Liver (tissue), 9 donors: ENCODE measurements around the gene SPDYC. TPM values are rescaled to one million over a fixed set of nuclear protein-coding genes. Genes with fewer than 3 reads are reported as not detected.

Experiments
- DNase-seq: peaks from one replicate; pipeline ENCODE4 v3.0.0-alpha.2; 2017; ENCODE audit warnings: low spot score
- H3K27ac ChIP-seq, 2 donors: one replicate each; pipeline ENCODE4 v1.7.0; 2013; ENCODE audit warnings: inconsistent platforms in 2 of 2, low read length in 2 of 2, control low read depth in 1 of 2, low read depth in 1 of 2, mild to moderate bottlenecking in 1 of 2
- H3K27me3 ChIP-seq, 4 donors: one replicate each; pipeline versions ENCODE4 v1.6.1 to v1.7.0; 2013; ENCODE audit warnings: low read length in 3 of 4, inconsistent platforms in 1 of 4, mild to moderate bottlenecking in 1 of 4, moderate library complexity in 1 of 4; ENCODE audit not compliant: control insufficient read depth in 4 of 4, insufficient read depth in 4 of 4
- H3K36me3 ChIP-seq, 4 donors: one replicate each; pipeline versions ENCODE4 v1.6.1 to v1.7.0; 2013; ENCODE audit warnings: low read length in 3 of 4, mild to moderate bottlenecking in 3 of 4, low read depth in 1 of 4, moderate library complexity in 1 of 4; ENCODE audit not compliant: control insufficient read depth in 4 of 4, insufficient read depth in 3 of 4
- H3K4me1 ChIP-seq, 4 donors: one replicate each; pipeline versions ENCODE4 v1.6.1 to v1.7.0; 2013; ENCODE audit warnings: low read length in 3 of 4, mild to moderate bottlenecking in 3 of 4, moderate library complexity in 1 of 4; ENCODE audit not compliant: control insufficient read depth in 4 of 4, insufficient read depth in 4 of 4
- H3K4me3 ChIP-seq, 3 donors: one replicate each; pipeline versions ENCODE4 v1.6.1 to v1.7.0; 2013; ENCODE audit warnings: low read length in 3 of 3, control low read depth in 1 of 3, low read depth in 1 of 3, mild to moderate bottlenecking in 1 of 3
- H3K9ac ChIP-seq, 2 donors: one replicate each; pipeline ENCODE4 v1.7.0; 2013; ENCODE audit warnings: low read length in 2 of 2, mild to moderate bottlenecking in 2 of 2, moderate library complexity in 2 of 2, control low read depth in 1 of 2, low read depth in 1 of 2
- H3K9me3 ChIP-seq, 4 donors: one replicate each; pipeline versions ENCODE4 v1.6.1 to v1.7.0; 2013; ENCODE audit warnings: low read length in 3 of 4; ENCODE audit not compliant: control insufficient read depth in 4 of 4
- EGR1 ChIP-seq, 2 donors: IDR thresholded peaks; 2 replicates each; pipeline ENCODE4 v1.6.1; 2016 to 2018; ENCODE audit warnings: antibody characterized with exemption in 2 of 2, low read depth in 2 of 2
- FOXA1 ChIP-seq: IDR thresholded peaks from 2 replicates; pipeline ENCODE4 v1.6.1; 2016; ENCODE audit warnings: antibody characterized with exemption
- FOXA2 ChIP-seq: IDR thresholded peaks from 2 replicates; pipeline ENCODE4 v1.6.1; 2016; ENCODE audit warnings: antibody characterized with exemption
- GABPA ChIP-seq, 2 donors: IDR thresholded peaks in 1 of 2; conservative IDR thresholded peaks in 1 of 2; 2 replicates each; pipeline ENCODE4 v1.6.1; 2016; ENCODE audit warnings: antibody characterized with exemption in 2 of 2, mild to moderate bottlenecking in 1 of 2, moderate library complexity in 1 of 2
- HNF4A ChIP-seq, 2 donors: conservative IDR thresholded peaks; 2 replicates each; pipeline ENCODE4 v1.6.1; 2016; ENCODE audit warnings: antibody characterized with exemption in 2 of 2, mild to moderate bottlenecking in 2 of 2
- HNF4G ChIP-seq: IDR thresholded peaks from 2 replicates; pipeline ENCODE4 v1.6.1; 2016; ENCODE audit warnings: antibody characterized with exemption
- JUND ChIP-seq, 2 donors: IDR thresholded peaks; 2 replicates each; pipeline ENCODE4 v1.6.1; 2016; ENCODE audit warnings: antibody characterized with exemption in 2 of 2
- NR2F2 ChIP-seq: IDR thresholded peaks from 2 replicates; pipeline ENCODE4 v1.6.1; 2016; ENCODE audit warnings: antibody characterized with exemption
- RAD21 ChIP-seq, 2 donors: IDR thresholded peaks; 2 replicates each; pipeline ENCODE4 v1.6.1; 2016; ENCODE audit warnings: antibody characterized with exemption in 2 of 2, mild to moderate bottlenecking in 2 of 2
- RXRA ChIP-seq, 2 donors: IDR thresholded peaks; 2 replicates each; pipeline ENCODE4 v1.6.1; 2017 to 2018; ENCODE audit warnings: antibody characterized with exemption in 2 of 2, mild to moderate bottlenecking in 1 of 2
- SP1 ChIP-seq: IDR thresholded peaks from 2 replicates; pipeline ENCODE4 v1.6.1; 2018; ENCODE audit warnings: antibody characterized with exemption, mild to moderate bottlenecking
- TAF1 ChIP-seq: conservative IDR thresholded peaks from 2 replicates; pipeline ENCODE4 v1.6.1; 2016; ENCODE audit warnings: antibody characterized with exemption, mild to moderate bottlenecking
- YY1 ChIP-seq: IDR thresholded peaks from 2 replicates; pipeline ENCODE4 v1.6.1; 2016; ENCODE audit warnings: antibody characterized with exemption, mild to moderate bottlenecking
- WGBS: extraction: QIAGEN DNeasy Blood & Tissue Kit; methylation state at CpG from one replicate; pipeline ENCODE4 v1.1.7; 2013; 5-methylcytosine and 5-hydroxymethylcytosine counted together
- polyA plus RNA-seq, 2 donors: library from polyadenylated mRNA; stranded (reverse) in 1 of 2; unstranded in 1 of 2; fragments of 200-250 nt in 1 of 2; fragments of >200 nt in 1 of 2; fragmentation: Nextera tagmentation in 1 of 2; extraction: Ambion mirVana in 1 of 2; gene quantifications; one replicate each; pipeline versions ENCODE4 v1.2.1 to v1.2.3, GENCODE V29; 2013 to 2015
- total RNA-seq, 2 donors: library from RNA; depleted of rRNA; stranded (reverse); fragments of >200 nt; gene quantifications; one replicate each; pipeline ENCODE4 v1.2.3, GENCODE V29; 2014
- TF ChIP-seq, protein P1 (sequence below): IDR thresholded peaks from 2 replicates; pipeline ENCODE4 v1.6.1; 2016; ENCODE audit warnings: antibody characterized with exemption
- TF ChIP-seq, protein P2 (sequence below): IDR thresholded peaks from 2 replicates; pipeline ENCODE4 v1.6.1; 2016; ENCODE audit warnings: antibody characterized with exemption, mild to moderate bottlenecking
- TF ChIP-seq, protein P3 (sequence below): IDR thresholded peaks from 2 replicates; pipeline ENCODE4 v1.6.1; 2016; ENCODE audit warnings: antibody characterized with exemption
- TF ChIP-seq, protein P4 (sequence below): fragments of 150-350 bp; IDR thresholded peaks from 2 replicates; pipeline ENCODE4 v1.5.1; 2017; ENCODE audit warnings: improper control_type of control experiment, low read depth, low read length; ENCODE audit not compliant: missing input control
- TF ChIP-seq, protein P5 (sequence below): IDR thresholded peaks from 2 replicates; pipeline ENCODE4 v1.6.1; 2016; ENCODE audit warnings: antibody characterized with exemption
- donor health status: healthy.
- donor health status: healthy.
- donor health status: healthy.
- donor health status: healthy.
- donor health status: healthy.

SPDYC gene
- total and polyA plus RNA-seq, 4 donors, result 0.08 to 1.1 (median 0.52) TPM; not detected in 1

DNA sequence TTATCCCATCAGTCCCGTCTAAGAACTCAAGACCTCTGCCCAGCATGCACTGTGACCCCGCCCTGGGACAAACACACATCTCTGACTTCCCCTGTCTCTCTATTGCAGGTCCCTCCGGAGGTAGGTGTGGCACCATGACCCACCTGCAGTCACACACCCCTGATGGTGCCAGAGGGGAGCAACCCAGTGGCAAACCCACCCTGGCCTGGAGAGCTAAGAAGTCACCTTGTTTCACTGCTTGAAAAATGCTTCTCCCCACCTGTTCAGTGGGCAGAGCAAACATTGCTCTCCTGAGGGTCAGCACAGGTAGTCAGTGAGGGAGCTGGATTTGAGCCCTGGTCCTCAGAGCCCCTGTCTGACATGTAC, 35.6 kb downstream of the SPDYC start:
- Histone ChIP-seq H3K9me3 (no peaks in the 10 kb centered on the region), H3K4me3 (no peak overlapping the region), H3K9ac (no peak overlapping the region), H3K27me3 (no peaks in the 10 kb centered on the region), H3K4me1 (peaks cover 5 to 19% (median 7%) of the 10 kb centered on the region in 4 donors), H3K36me3 (peaks cover 3 to 33% (median 18%) of the 10 kb centered on the region in 4 donors), H3K27ac (no peak overlapping the region)
- no peak for TF ChIP-seq RAD21 (IDR thresholded peaks at IDR 0.05)
- TF ChIP-seq, protein P1, sequence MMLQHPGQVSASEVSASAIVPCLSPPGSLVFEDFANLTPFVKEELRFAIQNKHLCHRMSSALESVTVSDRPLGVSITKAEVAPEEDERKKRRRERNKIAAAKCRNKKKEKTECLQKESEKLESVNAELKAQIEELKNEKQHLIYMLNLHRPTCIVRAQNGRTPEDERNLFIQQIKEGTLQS, result no peak
- TF ChIP-seq NR2F2, result no peak
- 83% methylated on average over 3 of the region's 3 CpGs for WGBS
- DNase-seq, result no peak

DNA sequence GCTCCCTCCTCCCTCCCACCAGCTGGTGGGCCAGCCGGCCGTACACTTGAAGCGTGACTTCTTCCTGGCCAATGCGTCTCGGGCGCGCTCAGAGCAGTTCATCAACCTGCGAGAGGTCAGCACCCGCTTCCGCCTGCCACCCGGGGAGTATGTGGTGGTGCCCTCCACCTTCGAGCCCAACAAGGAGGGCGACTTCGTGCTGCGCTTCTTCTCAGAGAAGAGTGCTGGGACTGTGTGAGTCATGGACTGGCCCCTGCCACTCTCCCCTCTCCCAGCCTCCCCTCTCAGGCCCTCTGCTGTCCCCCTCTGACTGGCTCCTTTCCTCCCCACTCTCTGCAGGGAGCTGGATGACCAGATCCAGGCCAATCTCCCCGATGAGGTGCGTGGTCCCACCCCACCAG, 36.4 kb downstream of the SPDYC start:
- TF ChIP-seq, protein P1, result no peak
- 97% methylated on average over 17 of the region's 17 CpGs for WGBS
- Histone ChIP-seq H3K36me3 (peaks cover 3 to 35% (median 18%) of the 10 kb centered on the region in 4 donors), H3K4me1 (peaks cover 12 to 28% (median 14%) of the 10 kb centered on the region in 4 donors), H3K4me3 (no peak overlapping the region), H3K9ac (no peak overlapping the region), H3K9me3 (no peaks in the 10 kb centered on the region), H3K27me3 (no peaks in the 10 kb centered on the region), H3K27ac (no peak overlapping the region)
- no peak for DNase-seq

DNA sequence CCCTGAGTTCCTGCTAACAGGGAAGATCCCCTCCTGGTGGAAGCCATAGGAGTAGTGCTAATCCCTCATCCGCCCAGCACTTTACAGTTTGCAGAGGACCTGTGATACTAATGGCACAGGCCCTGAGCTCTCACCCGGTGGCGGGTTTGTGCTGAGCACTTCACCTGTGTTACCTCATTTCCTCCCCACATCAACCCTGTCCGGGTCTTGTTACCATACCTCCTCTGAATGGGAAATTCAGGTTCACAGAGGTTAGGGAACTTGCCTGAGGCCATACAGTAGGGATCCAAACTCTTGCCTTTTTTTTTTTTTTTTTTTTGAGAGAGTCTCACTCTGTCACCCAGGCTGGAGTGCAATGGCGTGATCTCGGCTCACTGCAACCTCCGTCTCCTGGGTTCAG, 36.9 kb downstream of the SPDYC start:
- Histone ChIP-seq H3K4me3 (no peak overlapping the region), H3K27ac (no peak overlapping the region), H3K36me3 (peaks cover 3 to 36% (median 18%) of the 10 kb centered on the region in 4 donors), H3K9me3 (no peaks in the 10 kb centered on the region), H3K27me3 (no peaks in the 10 kb centered on the region), H3K4me1 (peaks cover 12 to 29% (median 15%) of the 10 kb centered on the region in 4 donors), H3K9ac (no peak overlapping the region)
- 93% methylated on average over 7 of the region's 7 CpGs for WGBS
- TF ChIP-seq, protein P2, sequence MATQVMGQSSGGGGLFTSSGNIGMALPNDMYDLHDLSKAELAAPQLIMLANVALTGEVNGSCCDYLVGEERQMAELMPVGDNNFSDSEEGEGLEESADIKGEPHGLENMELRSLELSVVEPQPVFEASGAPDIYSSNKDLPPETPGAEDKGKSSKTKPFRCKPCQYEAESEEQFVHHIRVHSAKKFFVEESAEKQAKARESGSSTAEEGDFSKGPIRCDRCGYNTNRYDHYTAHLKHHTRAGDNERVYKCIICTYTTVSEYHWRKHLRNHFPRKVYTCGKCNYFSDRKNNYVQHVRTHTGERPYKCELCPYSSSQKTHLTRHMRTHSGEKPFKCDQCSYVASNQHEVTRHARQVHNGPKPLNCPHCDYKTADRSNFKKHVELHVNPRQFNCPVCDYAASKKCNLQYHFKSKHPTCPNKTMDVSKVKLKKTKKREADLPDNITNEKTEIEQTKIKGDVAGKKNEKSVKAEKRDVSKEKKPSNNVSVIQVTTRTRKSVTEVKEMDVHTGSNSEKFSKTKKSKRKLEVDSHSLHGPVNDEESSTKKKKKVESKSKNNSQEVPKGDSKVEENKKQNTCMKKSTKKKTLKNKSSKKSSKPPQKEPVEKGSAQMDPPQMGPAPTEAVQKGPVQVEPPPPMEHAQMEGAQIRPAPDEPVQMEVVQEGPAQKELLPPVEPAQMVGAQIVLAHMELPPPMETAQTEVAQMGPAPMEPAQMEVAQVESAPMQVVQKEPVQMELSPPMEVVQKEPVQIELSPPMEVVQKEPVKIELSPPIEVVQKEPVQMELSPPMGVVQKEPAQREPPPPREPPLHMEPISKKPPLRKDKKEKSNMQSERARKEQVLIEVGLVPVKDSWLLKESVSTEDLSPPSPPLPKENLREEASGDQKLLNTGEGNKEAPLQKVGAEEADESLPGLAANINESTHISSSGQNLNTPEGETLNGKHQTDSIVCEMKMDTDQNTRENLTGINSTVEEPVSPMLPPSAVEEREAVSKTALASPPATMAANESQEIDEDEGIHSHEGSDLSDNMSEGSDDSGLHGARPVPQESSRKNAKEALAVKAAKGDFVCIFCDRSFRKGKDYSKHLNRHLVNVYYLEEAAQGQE, result no peak
- TF ChIP-seq, protein P3, sequence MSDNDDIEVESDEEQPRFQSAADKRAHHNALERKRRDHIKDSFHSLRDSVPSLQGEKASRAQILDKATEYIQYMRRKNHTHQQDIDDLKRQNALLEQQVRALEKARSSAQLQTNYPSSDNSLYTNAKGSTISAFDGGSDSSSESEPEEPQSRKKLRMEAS, result no peak
- no peak for TF ChIP-seq NR2F2
- TF ChIP-seq HNF4A (conservative IDR thresholded peaks at IDR 0.05), result no peak
- no peak for TF ChIP-seq EGR1 (IDR thresholded peaks at IDR 0.05; ENCODE audit: low read depth in 2 of 2)
- no peak for TF ChIP-seq TAF1
- no peak for TF ChIP-seq RXRA (IDR thresholded peaks at IDR 0.05)
- TF ChIP-seq HNF4G, result no peak
- TF ChIP-seq SP1, result no peak
- TF ChIP-seq FOXA2, result no peak
- TF ChIP-seq GABPA (IDR thresholded peaks at IDR 0.05 in 1 of 2, conservative IDR thresholded peaks at IDR 0.05 in 1 of 2), result no peak
- TF ChIP-seq YY1, result no peak
- TF ChIP-seq, protein P4, sequence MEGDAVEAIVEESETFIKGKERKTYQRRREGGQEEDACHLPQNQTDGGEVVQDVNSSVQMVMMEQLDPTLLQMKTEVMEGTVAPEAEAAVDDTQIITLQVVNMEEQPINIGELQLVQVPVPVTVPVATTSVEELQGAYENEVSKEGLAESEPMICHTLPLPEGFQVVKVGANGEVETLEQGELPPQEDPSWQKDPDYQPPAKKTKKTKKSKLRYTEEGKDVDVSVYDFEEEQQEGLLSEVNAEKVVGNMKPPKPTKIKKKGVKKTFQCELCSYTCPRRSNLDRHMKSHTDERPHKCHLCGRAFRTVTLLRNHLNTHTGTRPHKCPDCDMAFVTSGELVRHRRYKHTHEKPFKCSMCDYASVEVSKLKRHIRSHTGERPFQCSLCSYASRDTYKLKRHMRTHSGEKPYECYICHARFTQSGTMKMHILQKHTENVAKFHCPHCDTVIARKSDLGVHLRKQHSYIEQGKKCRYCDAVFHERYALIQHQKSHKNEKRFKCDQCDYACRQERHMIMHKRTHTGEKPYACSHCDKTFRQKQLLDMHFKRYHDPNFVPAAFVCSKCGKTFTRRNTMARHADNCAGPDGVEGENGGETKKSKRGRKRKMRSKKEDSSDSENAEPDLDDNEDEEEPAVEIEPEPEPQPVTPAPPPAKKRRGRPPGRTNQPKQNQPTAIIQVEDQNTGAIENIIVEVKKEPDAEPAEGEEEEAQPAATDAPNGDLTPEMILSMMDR, result no peak
- TF ChIP-seq, protein P5, sequence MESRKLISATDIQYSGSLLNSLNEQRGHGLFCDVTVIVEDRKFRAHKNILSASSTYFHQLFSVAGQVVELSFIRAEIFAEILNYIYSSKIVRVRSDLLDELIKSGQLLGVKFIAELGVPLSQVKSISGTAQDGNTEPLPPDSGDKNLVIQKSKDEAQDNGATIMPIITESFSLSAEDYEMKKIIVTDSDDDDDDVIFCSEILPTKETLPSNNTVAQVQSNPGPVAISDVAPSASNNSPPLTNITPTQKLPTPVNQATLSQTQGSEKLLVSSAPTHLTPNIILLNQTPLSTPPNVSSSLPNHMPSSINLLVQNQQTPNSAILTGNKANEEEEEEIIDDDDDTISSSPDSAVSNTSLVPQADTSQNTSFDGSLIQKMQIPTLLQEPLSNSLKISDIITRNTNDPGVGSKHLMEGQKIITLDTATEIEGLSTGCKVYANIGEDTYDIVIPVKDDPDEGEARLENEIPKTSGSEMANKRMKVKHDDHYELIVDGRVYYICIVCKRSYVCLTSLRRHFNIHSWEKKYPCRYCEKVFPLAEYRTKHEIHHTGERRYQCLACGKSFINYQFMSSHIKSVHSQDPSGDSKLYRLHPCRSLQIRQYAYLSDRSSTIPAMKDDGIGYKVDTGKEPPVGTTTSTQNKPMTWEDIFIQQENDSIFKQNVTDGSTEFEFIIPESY, result no peak
- no peak for TF ChIP-seq FOXA1
- no peak for TF ChIP-seq RAD21 (IDR thresholded peaks at IDR 0.05)
- TF ChIP-seq JUND (IDR thresholded peaks at IDR 0.05), result no peak
- TF ChIP-seq, protein P1, result no peak
- no peak for DNase-seq
